ENCODE measurements around the gene SEMA4D.

- TF ChIP-seq, protein P1, sequence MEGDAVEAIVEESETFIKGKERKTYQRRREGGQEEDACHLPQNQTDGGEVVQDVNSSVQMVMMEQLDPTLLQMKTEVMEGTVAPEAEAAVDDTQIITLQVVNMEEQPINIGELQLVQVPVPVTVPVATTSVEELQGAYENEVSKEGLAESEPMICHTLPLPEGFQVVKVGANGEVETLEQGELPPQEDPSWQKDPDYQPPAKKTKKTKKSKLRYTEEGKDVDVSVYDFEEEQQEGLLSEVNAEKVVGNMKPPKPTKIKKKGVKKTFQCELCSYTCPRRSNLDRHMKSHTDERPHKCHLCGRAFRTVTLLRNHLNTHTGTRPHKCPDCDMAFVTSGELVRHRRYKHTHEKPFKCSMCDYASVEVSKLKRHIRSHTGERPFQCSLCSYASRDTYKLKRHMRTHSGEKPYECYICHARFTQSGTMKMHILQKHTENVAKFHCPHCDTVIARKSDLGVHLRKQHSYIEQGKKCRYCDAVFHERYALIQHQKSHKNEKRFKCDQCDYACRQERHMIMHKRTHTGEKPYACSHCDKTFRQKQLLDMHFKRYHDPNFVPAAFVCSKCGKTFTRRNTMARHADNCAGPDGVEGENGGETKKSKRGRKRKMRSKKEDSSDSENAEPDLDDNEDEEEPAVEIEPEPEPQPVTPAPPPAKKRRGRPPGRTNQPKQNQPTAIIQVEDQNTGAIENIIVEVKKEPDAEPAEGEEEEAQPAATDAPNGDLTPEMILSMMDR (IDR thresholded peaks at IDR 0.05; ENCODE audit: borderline replicate concordance, extremely low read depth, low read length, poor library complexity, severe bottlenecking): no peak
- no peak for TF ChIP-seq EZH2 (IDR thresholded peaks at IDR 0.05; ENCODE audit: borderline replicate concordance, low read depth, low read length, severe bottlenecking)
Measured at GRCh38 chr9:89347651-89348050, 150.3 kb downstream of the SEMA4D start.
